GM10248 (cell line): Measurements from ENCODE around the gene CADPS2.

ENCODE experiments used
- CTCF ChIA-PET: fragments of 300-600 bp; sonication (Branson Sonifier 250); formaldehyde crosslinking; extraction: SDS; loops from one replicate; lab custom pipeline; 2021; ENCODE audit warnings: antibody characterized with exemption; lab: Yijun Ruan, JAX
- POLR2A ChIA-PET: fragments of 350-650 bp; sonication (Branson Sonifier 250); formaldehyde crosslinking; extraction: SDS; loops from one replicate; lab custom pipeline; 2020; ENCODE audit warnings: antibody characterized with exemption; lab: Yijun Ruan, JAX
- DNase-seq: peaks from one replicate; pipeline ENCODE4 v3.0.0; 2012; ENCODE audit errors: extremely low spot score
- CTCF ChIP-seq: IDR thresholded peaks from 2 replicates; pipeline ENCODE4 v1.5.1; 2012; ENCODE audit warnings: mild to moderate bottlenecking, low read depth; ENCODE audit errors: extremely low read depth, missing control alignments, control extremely low read depth

The CADPS2 gene

DNA sequence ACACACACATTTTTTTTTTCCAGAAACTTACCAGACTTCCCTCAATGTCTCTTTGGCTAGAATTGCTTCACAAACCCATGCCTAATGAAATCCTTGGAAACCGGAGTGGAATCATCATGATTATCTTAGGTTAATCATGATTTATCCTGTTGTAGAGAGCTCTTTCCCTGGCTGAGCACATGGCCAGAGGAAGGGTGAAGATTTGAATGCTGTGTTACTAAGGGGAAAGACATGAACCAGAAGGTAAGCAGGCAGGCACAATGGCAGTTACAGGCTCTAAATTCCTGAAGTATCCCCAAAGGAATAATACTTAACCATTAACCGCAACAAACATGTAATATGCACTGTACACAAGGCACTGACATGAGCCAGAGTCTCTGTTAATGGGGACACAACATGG is 179.4 kb downstream of the CADPS2 start:
- TF ChIP-seq CTCF, result no peak
- CTCF ChIA-PET, result no interaction called here
- no peak for DNase-seq
- POLR2A ChIA-PET, result no interaction called here

- TF ChIP-seq CTCF, result no peak
- DNase-seq, result no peak
- ChIA-PET POLR2A (no interaction called here), CTCF (interaction anchor here (1.2 kb wide), 1 partner anchor 10 kb away, joined by 3 read pairs; no protein-coding TSS in a partner anchor)
Observed at GRCh38 chr7:122702872-122703510, 183.3 kb downstream of the CADPS2 start, which contains the start of gene RNF148. TSS of gene RNF148 (minus strand) at chr7:122702922. CDS start at chr7:122702750, 172 bp downstream.

DNA sequence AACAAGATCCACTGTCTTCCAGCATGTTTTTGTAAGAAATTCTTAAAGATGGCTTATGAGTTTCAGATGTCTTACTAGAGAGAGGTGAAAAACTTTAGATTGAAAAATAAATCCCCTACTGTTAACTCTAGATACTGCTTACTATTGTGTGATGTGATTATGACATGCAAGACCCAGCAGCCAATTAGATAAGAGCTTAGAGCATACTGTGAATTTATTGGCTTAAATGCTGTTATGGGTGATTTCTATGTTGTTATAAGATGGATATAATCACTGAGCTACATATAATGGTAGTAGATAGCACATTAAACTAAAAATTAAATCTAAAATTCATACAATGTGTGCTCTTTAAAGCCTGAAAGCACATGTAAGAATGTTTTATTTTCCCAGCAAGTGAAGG is 187.2 kb downstream of the CADPS2 start, which contains the start of gene RNF133:
Gene RNF133, minus strand, starts transcription at position 101 of the 400 bp plus-strand sequence. CDS start 199 bp downstream, outside the sequence.
- TF ChIP-seq CTCF, result no peak
- DNase-seq, result no peak
- CTCF ChIA-PET, result no interaction called here
- POLR2A ChIA-PET, result no interaction called here

GRCh38 chr7:122695816-122696215 is 190.4 kb downstream of the CADPS2 start:
- ChIA-PET POLR2A (no interaction called here), CTCF (no interaction called here)
- no peak for TF ChIP-seq CTCF
- no peak for DNase-seq

GRCh38 chr7:122694697-122695096 is 191.6 kb downstream of the CADPS2 start:
- no peak for DNase-seq
- POLR2A ChIA-PET, result no interaction called here
- no peak for TF ChIP-seq CTCF
- CTCF ChIA-PET, result no interaction called here

DNA sequence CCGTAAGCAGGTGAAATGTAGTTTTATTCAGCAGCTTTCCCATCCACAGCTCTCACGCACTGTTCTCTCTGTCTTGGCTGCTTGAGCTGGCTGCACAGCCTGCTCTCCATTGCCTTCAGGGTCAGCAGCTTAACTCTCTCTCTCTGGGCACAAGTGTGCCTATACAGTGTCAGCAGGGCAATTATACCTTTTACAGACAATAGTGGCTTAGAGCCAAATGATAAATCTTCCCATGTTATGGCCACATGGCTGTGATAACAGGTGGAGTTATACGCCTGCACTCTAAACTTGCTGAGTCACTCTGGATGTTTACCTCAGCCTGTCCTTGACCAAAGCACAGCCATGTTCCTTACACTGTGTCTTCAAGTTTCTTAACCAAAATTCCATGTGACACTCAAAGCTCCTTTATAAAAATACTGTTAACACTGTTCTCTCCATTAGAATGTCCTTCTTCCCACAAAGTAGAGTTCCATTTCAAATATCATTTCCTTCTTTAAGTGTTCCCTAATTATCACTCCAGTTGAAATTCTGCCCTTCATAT is 193.4 kb downstream of the CADPS2 start:
- DNase-seq, result no peak
- no peak for TF ChIP-seq CTCF
- ChIA-PET CTCF (no interaction called here), POLR2A (no interaction called here)
